K562 treated with DMSO at 1 percent for 24 hours (cell line): ENCODE results near the gene BASP1. TPM values are rescaled to one million over a fixed set of nuclear protein-coding genes. Genes with fewer than 3 reads are reported as not detected.

ENCODE experiments used
- total RNA-seq: library from RNA; unstranded; fragments of 300-600 nt; gene quantifications from 2 replicates; pipeline ENCODE4 v1.2.3, GENCODE V29; 2022; ENCODE audit warnings: low read depth; ENCODE audit not compliant: insufficient read depth

Gene BASP1, protein sequence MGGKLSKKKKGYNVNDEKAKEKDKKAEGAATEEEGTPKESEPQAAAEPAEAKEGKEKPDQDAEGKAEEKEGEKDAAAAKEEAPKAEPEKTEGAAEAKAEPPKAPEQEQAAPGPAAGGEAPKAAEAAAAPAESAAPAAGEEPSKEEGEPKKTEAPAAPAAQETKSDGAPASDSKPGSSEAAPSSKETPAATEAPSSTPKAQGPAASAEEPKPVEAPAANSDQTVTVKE
- total RNA-seq = not detected in 2 replicates

DNA sequence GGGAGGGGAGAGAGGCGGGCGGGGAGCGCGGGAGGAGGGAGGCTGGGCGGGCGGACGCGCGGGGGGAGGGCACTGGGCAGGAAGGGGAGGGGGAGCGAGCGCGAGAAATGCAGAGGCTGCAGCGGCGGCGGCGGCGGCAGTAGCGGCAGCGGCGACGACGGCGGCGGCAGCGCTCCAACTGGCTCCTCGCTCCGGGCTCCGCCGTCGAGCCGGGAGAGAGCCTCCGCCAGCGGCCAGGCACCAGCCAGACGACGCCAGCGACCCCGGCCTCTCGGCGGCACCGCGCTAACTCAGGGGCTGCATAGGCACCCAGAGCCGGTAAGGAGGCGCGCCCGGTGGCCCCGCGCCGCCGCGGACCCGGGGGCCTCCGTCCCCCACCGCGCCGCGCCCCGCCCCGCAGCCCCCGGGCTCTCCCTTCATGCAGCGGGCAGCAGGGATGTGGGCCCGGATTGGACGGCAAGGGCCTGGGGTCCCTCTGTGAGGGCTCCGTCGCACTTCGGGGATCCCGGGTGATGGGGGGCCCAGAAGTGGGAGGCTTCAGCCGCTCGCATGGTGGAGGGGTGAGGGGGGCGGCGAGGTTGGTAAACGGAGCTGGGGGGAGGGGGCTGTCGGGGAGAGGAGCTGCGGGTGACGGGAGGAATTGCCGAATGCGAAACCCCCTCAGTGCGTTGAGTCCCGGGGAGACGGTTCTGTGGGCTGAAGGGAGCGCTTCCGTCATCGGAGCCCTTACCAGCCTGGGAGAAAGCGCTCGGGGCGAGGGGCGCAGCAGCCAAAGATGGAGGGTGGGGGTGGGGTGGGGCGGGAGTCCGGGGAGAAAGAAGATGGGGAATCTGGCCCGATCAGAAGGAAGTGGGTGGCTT lies at the start of gene BASP1:
TSS of gene BASP1 (plus strand) at position 139 of the 860 bp plus-strand sequence. CDS start 57,586 bp downstream, outside the sequence.

